HG03097 (cell line): Measurements from ENCODE around the gene SHISA5.

Experiments used
- ATAC-seq: cut with Tn5 transposase; IDR thresholded peaks from one replicate; pipeline ENCODE4 v1.9.1; 2021; ENCODE audit not compliant: unreplicated experiment, low FRiP score

SHISA5 gene

GRCh38 chr3:48419597-48419996 is 84.4 kb downstream of the SHISA5 start:
- no peak for ATAC-seq

- no peak for ATAC-seq
Measured at GRCh38 chr3:48419149-48419548, 84.8 kb downstream of the SHISA5 start.

- ATAC-seq: no peak
Measured at GRCh38 chr3:48418651-48419050, 85.3 kb downstream of the SHISA5 start.

GRCh38 chr3:48418140-48418539 is 85.8 kb downstream of the SHISA5 start:
- ATAC-seq: no peak
